Neutrophil (primary cell): ENCODE data around the gene SLC27A3.

Experiments
- H3K27ac ChIP-seq: fragments of 200-600 bp; sonication (generic); 2 replicates; pipeline ENCODE4 v1.5.1; 2016; ENCODE audit warnings: mild to moderate bottlenecking, moderate library complexity
- H3K27me3 ChIP-seq: fragments of 200-600 bp; sonication (generic); 2 replicates; pipeline ENCODE4 v1.6.0; 2016; ENCODE audit warnings: mild to moderate bottlenecking
- H3K36me3 ChIP-seq: fragments of 200-600 bp; sonication (generic); 2 replicates; pipeline ENCODE4 v1.5.1; 2017
- H3K4me1 ChIP-seq, 2 experiments: fragments of 200-600 bp in 1 of 2; sonication (generic) in 1 of 2; 1 replicate in 1 of 2; 2 replicates in 1 of 2; pipeline versions ENCODE4 v1.5.1 to v1.6.1; 2013 to 2016; ENCODE audit warnings: low read depth in 1 of 2, low read length in 1 of 2, mild to moderate bottlenecking in 1 of 2, moderate library complexity in 1 of 2; ENCODE audit not compliant: control insufficient read depth in 1 of 2, insufficient read depth in 1 of 2
- H3K4me3 ChIP-seq, 2 experiments: fragments of 200-600 bp in 1 of 2; sonication (generic) in 1 of 2; 1 replicate in 1 of 2; 2 replicates in 1 of 2; pipeline ENCODE4 v1.5.1; 2013 to 2016; ENCODE audit warnings: low read depth in 1 of 2, low read length in 1 of 2, mild to moderate bottlenecking in 1 of 2, moderate library complexity in 1 of 2
- H3K9me3 ChIP-seq: fragments of 200-600 bp; sonication (generic); 2 replicates; pipeline ENCODE4 v1.5.1; 2016
- TF ChIP-seq, protein P1 (sequence below): fragments of 200-600 bp; sonication (generic); IDR thresholded peaks from 2 replicates; pipeline ENCODE4 v1.5.1; 2016; ENCODE audit warnings: antibody characterized with exemption

SLC27A3 gene

DNA sequence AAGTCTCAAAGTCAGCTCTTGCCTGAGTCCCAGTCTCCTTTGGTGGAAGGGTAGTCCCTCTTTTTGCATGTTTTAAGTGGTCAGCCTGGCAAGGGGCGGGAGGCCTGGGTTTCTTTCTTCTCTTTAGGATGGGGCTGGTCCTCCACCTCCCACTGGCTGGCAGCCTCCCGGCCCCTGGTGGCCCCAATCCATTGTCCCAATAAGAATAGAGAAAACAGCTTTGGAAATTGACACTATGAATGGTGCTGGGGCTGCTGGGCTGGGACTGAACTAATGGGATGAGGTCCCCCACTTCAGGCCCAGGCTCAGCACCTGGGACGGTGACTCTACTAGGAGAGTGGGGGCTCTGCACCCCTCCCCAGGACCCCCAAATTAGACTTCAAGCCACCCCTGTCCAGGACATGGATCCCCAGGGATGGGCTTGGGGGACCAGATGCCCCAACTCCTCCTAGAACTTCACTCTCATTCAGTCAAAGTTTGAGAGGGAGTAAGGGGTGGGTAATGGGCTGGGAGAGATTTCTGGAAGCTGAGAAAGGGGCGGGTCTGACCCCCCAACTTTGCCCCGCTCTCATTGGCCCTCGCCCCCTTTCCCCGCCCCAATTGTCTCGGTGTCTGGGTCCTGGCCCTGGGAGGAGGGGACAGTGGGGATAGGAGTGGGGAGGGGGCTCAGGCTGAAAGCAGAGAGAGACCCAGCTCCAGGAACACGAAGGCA, 18.2 kb downstream of the SLC27A3 start:
- no peak overlapping the region for H3K4me3 ChIP-seq
- TF ChIP-seq, protein P1, sequence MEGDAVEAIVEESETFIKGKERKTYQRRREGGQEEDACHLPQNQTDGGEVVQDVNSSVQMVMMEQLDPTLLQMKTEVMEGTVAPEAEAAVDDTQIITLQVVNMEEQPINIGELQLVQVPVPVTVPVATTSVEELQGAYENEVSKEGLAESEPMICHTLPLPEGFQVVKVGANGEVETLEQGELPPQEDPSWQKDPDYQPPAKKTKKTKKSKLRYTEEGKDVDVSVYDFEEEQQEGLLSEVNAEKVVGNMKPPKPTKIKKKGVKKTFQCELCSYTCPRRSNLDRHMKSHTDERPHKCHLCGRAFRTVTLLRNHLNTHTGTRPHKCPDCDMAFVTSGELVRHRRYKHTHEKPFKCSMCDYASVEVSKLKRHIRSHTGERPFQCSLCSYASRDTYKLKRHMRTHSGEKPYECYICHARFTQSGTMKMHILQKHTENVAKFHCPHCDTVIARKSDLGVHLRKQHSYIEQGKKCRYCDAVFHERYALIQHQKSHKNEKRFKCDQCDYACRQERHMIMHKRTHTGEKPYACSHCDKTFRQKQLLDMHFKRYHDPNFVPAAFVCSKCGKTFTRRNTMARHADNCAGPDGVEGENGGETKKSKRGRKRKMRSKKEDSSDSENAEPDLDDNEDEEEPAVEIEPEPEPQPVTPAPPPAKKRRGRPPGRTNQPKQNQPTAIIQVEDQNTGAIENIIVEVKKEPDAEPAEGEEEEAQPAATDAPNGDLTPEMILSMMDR, result no peak
- H3K9me3 ChIP-seq, result no peaks in the 10 kb centered on the region
- no peak overlapping the region for H3K27ac ChIP-seq
- peaks cover 45 to 46% of the 10 kb centered on the region in 2 experiments for H3K4me1 ChIP-seq
- H3K36me3 ChIP-seq, result no peaks in the 10 kb centered on the region
- no peaks in the 10 kb centered on the region for H3K27me3 ChIP-seq

GRCh38 chr1:153793973-153794615, 18.9 kb downstream of the SLC27A3 start:
- Histone ChIP-seq H3K36me3 (no peaks in the 10 kb centered on the region), H3K4me3 (no peak overlapping the region), H3K9me3 (no peaks in the 10 kb centered on the region), H3K27ac (no peak overlapping the region), H3K27me3 (no peaks in the 10 kb centered on the region), H3K4me1 (peaks cover 42 to 43% of the 10 kb centered on the region in 2 experiments)
- TF ChIP-seq, protein P1, result no peak

DNA sequence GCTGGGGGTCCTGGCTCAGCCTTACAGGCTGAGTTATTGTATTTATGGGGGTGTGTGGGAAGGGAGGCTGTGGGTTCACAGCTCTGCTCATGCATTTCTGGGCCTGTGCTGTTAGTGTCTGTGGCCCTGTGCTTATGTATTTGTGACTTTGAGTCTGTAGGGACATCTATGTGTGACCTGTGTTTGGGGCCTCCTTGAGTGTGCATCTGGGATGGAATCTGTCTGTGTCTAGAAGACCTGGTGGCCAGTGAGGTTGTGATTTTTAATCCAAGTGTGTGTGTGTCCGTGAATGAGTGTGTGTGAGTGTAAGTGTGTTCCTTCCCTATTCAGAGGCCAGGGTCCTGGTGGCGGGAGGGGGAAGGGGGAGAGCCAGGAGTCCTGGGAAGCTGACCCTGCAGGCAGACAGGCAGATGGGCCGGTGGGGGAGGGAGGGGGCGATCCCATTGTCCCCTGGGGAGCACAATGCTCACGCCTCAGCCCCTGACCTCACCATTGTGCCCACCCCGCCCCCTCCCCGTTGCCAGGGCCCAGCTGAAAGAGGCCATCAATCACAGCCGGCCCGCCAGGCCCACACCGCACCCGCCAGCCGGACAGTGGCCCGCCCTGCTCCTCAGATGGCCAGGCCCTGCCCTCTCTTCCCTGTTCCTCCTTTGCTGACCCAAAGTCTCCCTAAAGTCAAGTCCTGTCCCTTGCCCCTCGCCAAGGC, 19.6 kb downstream of the SLC27A3 start:
- TF ChIP-seq, protein P1, result no peak
- Histone ChIP-seq H3K27me3 (no peaks in the 10 kb centered on the region), H3K36me3 (peaks cover 2% of the 10 kb centered on the region), H3K27ac (no peak overlapping the region), H3K4me3 (no peak overlapping the region), H3K9me3 (no peaks in the 10 kb centered on the region), H3K4me1 (peaks cover 35 to 36% of the 10 kb centered on the region in 2 experiments)

DNA sequence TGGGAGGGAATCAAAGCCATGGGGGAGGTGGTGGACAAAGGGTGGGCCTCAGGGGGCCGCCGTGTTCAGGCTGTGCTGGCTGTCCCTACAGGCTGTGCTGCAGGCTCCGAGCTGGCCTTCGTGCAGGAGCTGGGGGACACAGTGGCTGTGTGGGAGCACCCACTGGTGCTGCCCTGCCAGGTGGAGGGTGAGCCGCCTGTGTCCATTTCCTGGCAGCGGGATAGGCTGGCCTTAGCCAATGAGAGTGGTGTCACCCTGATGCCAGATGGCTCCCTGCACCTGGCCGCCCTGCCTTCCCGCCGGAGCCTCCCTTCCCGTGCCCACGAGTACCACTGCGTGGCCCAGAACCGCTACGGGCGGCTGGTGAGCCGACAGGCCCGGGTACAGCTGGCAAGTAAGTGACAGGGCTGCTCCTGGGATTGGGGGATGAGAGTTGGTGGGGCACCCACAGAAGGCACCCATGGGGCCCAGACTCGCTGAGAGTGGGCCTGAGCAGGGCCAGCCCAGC, 20.2 kb downstream of the SLC27A3 start:
- Histone ChIP-seq H3K4me1 (peaks cover 29 to 30% of the 10 kb centered on the region in 2 experiments), H3K9me3 (no peaks in the 10 kb centered on the region), H3K27me3 (no peaks in the 10 kb centered on the region), H3K36me3 (peaks cover 6% of the 10 kb centered on the region), H3K4me3 (no peak overlapping the region), H3K27ac (no peak overlapping the region)
- TF ChIP-seq, protein P1, result no peak

DNA sequence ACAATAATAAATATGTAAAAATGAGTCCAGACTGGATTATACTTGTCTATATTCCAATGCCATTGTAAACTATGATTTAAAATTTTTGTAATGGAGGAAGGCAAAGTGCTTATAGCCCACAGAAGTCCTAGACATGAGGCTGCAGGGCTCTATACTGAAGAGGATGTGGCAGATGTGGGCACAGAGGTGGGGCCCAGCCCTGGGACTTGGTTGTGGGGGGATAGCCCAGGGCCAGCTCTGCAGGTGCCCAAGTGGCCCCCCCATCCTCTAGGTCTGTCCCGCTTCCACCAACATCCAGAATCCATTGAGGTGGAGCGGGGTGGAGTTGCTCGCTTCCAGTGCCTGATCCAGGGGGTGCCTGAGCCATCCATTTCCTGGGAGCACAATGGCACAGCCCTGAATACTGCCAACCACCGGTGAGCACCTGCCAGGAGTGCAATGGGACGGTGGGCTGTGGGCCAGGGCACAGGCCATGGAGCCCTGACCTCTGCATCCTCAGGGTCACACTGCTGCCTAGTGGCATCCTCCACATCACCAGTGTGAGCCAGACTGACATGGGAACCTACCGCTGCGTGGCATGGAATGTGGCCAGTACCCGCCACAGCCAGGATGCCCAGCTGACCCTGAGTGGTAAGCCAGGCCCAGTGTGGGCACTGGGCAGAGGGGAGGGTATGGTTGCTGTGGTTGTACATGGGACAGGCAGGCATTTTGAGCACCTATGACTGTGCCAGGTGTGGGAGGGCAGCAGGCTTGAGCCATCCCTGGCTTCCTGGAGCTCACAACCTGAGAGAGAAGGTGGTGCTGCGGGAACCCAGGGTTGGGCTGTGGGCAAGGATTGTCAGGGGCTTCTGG, 21.0 kb downstream of the SLC27A3 start:
- Histone ChIP-seq H3K4me3 (no peak overlapping the region), H3K27me3 (no peaks in the 10 kb centered on the region), H3K9me3 (no peaks in the 10 kb centered on the region), H3K36me3 (peaks cover 6% of the 10 kb centered on the region), H3K27ac (no peak overlapping the region), H3K4me1 (peaks cover 22 to 23% of the 10 kb centered on the region in 2 experiments)
- TF ChIP-seq, protein P1, result no peak
